IMR-90 (cell line): Measurements from ENCODE around the gene ASRGL1. TPM values are rescaled to one million over a fixed set of nuclear protein-coding genes. Genes with fewer than 3 reads are reported as not detected.
A peak's percentile ranks its signal among the peaks of the same experiment; 100 is the strongest.

Source experiments
- ATAC-seq: fragments of 200-7000 bp; cut with Tn5 transposase; 2 replicates; pipeline ENCODE4 v1.9.1; 2020; ENCODE audit warnings: low read depth, mild to moderate bottlenecking, moderate library complexity
- BruUV-seq: library from RNA; stranded (reverse); fragments of 400-500 nt; replicated peaks from 2 replicates; lab custom pipeline; 2021; lab: Mats Ljungman, UMichigan
- CTCF ChIA-PET: fragments of 300-600 bp; formaldehyde crosslinking; extraction: SDS; loops from one replicate; lab custom pipeline; 2021; ENCODE audit warnings: antibody characterized with exemption; lab: Yijun Ruan, JAX
- POLR2A ChIA-PET: fragments of 300-600 bp; sonication (Branson Sonifier 250); formaldehyde crosslinking; loops from one replicate; lab custom pipeline; 2022; ENCODE audit warnings: antibody characterized with exemption; ENCODE audit not compliant: unreplicated experiment; lab: Charles Lee
- DNase-seq: peaks from one replicate; pipeline ENCODE4 v3.0.0; 2013
- H2AFZ ChIP-seq: replicated peaks from 2 replicates; pipeline ENCODE3; 2013; ENCODE audit warnings: low read length, mild to moderate bottlenecking; ENCODE audit not compliant: poor library complexity
- H2AK5ac ChIP-seq: 2 replicates; pipeline ENCODE4 v1.6.1; 2013; ENCODE audit warnings: low read depth, low read length, inconsistent platforms
- H2AK9ac ChIP-seq: replicated peaks from 2 replicates; pipeline ENCODE3; 2013; ENCODE audit warnings: mild to moderate bottlenecking, low read depth, low read length, moderate library complexity; ENCODE audit not compliant: poor library complexity
- H2BK120ac ChIP-seq: 2 replicates; pipeline ENCODE4 v1.6.1; 2013; ENCODE audit warnings: low read depth, low read length, inconsistent platforms
- H2BK15ac ChIP-seq: 3 replicates; pipeline ENCODE4 v1.6.1; 2013; ENCODE audit warnings: low read depth, low read length, inconsistent platforms
- H2BK20ac ChIP-seq: 2 replicates; pipeline ENCODE4 v1.6.1; 2013; ENCODE audit warnings: low read depth, mild to moderate bottlenecking, inconsistent platforms, low read length, moderate library complexity
- H2BK5ac ChIP-seq: 2 replicates; pipeline ENCODE4 v1.6.1; 2013; ENCODE audit warnings: mild to moderate bottlenecking, low read depth, low read length, inconsistent platforms; ENCODE audit not compliant: poor library complexity, severe bottlenecking
- H3K14ac ChIP-seq: replicated peaks from 2 replicates; pipeline ENCODE4 v1.6.1; 2013; ENCODE audit warnings: low read depth, low read length, inconsistent platforms
- H3K18ac ChIP-seq: 2 replicates; pipeline ENCODE4 v1.6.1; 2013; ENCODE audit warnings: low read depth, low read length, control low read depth
- H3K23ac ChIP-seq: 2 replicates; pipeline ENCODE4 v1.6.1; 2013; ENCODE audit warnings: low read depth, low read length, inconsistent platforms
- H3K27ac ChIP-seq: 2 replicates; pipeline ENCODE4 v1.5.1; 2013; ENCODE audit warnings: mild to moderate bottlenecking, control low read depth, low read length; ENCODE audit not compliant: insufficient read depth
- H3K27me3 ChIP-seq: 2 replicates; pipeline ENCODE4 v1.6.1; 2013; ENCODE audit warnings: low read length; ENCODE audit not compliant: control insufficient read depth, insufficient read depth
- H3K36me3 ChIP-seq: 2 replicates; pipeline ENCODE4 v1.6.1; 2013; ENCODE audit warnings: low read length, mixed read lengths; ENCODE audit not compliant: control insufficient read depth, insufficient read depth
- H3K4ac ChIP-seq: 2 replicates; pipeline ENCODE4 v1.6.1; 2013; ENCODE audit warnings: low read depth, low read length, inconsistent platforms
- H3K4me1 ChIP-seq: 2 replicates; pipeline ENCODE4 v1.6.1; 2013; ENCODE audit warnings: low read length, mixed read lengths; ENCODE audit not compliant: control insufficient read depth, insufficient read depth
- H3K4me2 ChIP-seq: 2 replicates; pipeline ENCODE4 v1.6.1; 2013; ENCODE audit warnings: low read depth, mild to moderate bottlenecking, control low read depth, low read length, moderate library complexity
- H3K4me3 ChIP-seq: 2 replicates; pipeline ENCODE4 v1.5.1; 2013; ENCODE audit warnings: low read depth, mild to moderate bottlenecking, control low read depth, low read length, moderate library complexity; ENCODE audit not compliant: insufficient read depth
- H3K56ac ChIP-seq: 2 replicates; pipeline ENCODE4 v1.6.1; 2013; ENCODE audit warnings: low read length, inconsistent platforms; ENCODE audit not compliant: insufficient read depth; ENCODE audit errors: extremely low read depth
- H3K79me1 ChIP-seq, 2 experiments: 2 replicates each; pipeline ENCODE4 v1.6.1; 2013; ENCODE audit warnings: low read length in 2 of 2, inconsistent platforms in 1 of 2, low read depth in 1 of 2
- H3K9ac ChIP-seq: 2 replicates; pipeline ENCODE4 v1.6.1; 2013; ENCODE audit warnings: low read depth, low read length, control low read depth
- H3K9me1 ChIP-seq: 2 replicates; pipeline ENCODE4 v1.6.1; 2013; ENCODE audit warnings: low read length, inconsistent platforms; ENCODE audit not compliant: insufficient read depth
- H3K9me3 ChIP-seq: 2 replicates; pipeline ENCODE4 v1.6.1; 2013; ENCODE audit warnings: low read length; ENCODE audit not compliant: control insufficient read depth, insufficient read depth
- H4K20me1 ChIP-seq: 2 replicates; pipeline ENCODE4 v1.6.1; 2013; ENCODE audit warnings: low read length, inconsistent platforms; ENCODE audit not compliant: insufficient read depth
- H4K5ac ChIP-seq: 2 replicates; pipeline ENCODE4 v1.6.1; 2013; ENCODE audit warnings: mild to moderate bottlenecking, low read depth, low read length, control low read depth
- H4K8ac ChIP-seq, 2 experiments: 2 replicates each; pipeline ENCODE4 v1.6.1; 2013; ENCODE audit warnings: low read depth in 2 of 2, low read length in 2 of 2, control low read depth in 1 of 2, inconsistent platforms in 1 of 2
- H4K91ac ChIP-seq: 2 replicates; pipeline ENCODE4 v1.6.1; 2013; ENCODE audit warnings: low read depth, low read length, inconsistent platforms; ENCODE audit not compliant: insufficient read depth
- CHD1 ChIP-seq: IDR thresholded peaks from 2 replicates; pipeline ENCODE4 v1.6.1; 2012; ENCODE audit warnings: low read depth, low read length, improper control_type of control experiment
- CTCF ChIP-seq: conservative IDR thresholded peaks from 2 replicates; pipeline ENCODE4 v1.5.1; 2012; ENCODE audit warnings: mild to moderate bottlenecking, low read depth, low read length, improper control_type of control experiment
- MAFK ChIP-seq: IDR thresholded peaks from 2 replicates; pipeline ENCODE4 v1.6.1; 2012; ENCODE audit warnings: low read depth, low read length, improper control_type of control experiment
- NFE2L2 ChIP-seq: fragments of 150-350 bp; IDR thresholded peaks from 2 replicates; pipeline ENCODE4 v1.6.1; 2016; ENCODE audit warnings: low read depth, mild to moderate bottlenecking, low read length
- POLR2A ChIP-seq: IDR thresholded peaks from 2 replicates; pipeline ENCODE4 v1.6.1; 2012; ENCODE audit warnings: mild to moderate bottlenecking, low read depth, low read length
- RAD21 ChIP-seq: IDR thresholded peaks from 2 replicates; pipeline ENCODE4 v1.6.1; 2012; ENCODE audit warnings: low read length, improper control_type of control experiment
- RCOR1 ChIP-seq: IDR thresholded peaks from 2 replicates; pipeline ENCODE4 v1.6.1; 2012; ENCODE audit warnings: mild to moderate bottlenecking, low read length, improper control_type of control experiment; ENCODE audit not compliant: insufficient replicate concordance
- SMC3 ChIP-seq: fragments of 150-350 bp; IDR thresholded peaks from 2 replicates; pipeline ENCODE4 v1.6.1; 2016; ENCODE audit warnings: low read depth, mild to moderate bottlenecking, antibody characterized with exemption, low read length, moderate library complexity
- WGBS, 2 experiments: methylation state at CpG; one replicate each; pipeline versions ENCODE4 v1.1.5 to v1.1.7; 2013; ENCODE audit warnings: missing lambda C conversion rate in 2 of 2; ENCODE audit not compliant: insufficient read length in 1 of 2; ENCODE audit errors: extremely low coverage in 2 of 2; 5-methylcytosine and 5-hydroxymethylcytosine counted together
- dilution Hi-C: fragments of 300-500 bp; cut with HindIII; formaldehyde crosslinking; loops from one replicate; pipeline ENCODE4 v1.14.3; 2018; ENCODE audit warnings: low sequenced_read_pairs; ENCODE audit not compliant: unreplicated experiment
- in situ Hi-C: fragments of 300-500 bp; cut with MboI; formaldehyde crosslinking; loops from 3 replicates; pipeline ENCODE4 v1.14.3; 2019; ENCODE audit warnings: low sequenced_read_pairs, inconsistent platforms, mixed read lengths
- intact Hi-C: fragments of 100-400 bp; cut with micrococcal nuclease; formaldehyde crosslinking; loops from 2 replicates; pipeline ENCODE4 v1.10.0; 2022
- polyA plus RNA-seq, 3 experiments: library from polyadenylated mRNA; depleted of rRNA; stranded (reverse); fragments of >200 nt; gene quantifications; 2 replicates each; pipeline ENCODE4 v1.2.3, GENCODE V29; 2012; ENCODE audit warnings: low replicate concordance in 1 of 3
- total RNA-seq: library from RNA; depleted of rRNA; stranded (reverse); fragments of >200 nt; gene quantifications from 2 replicates; pipeline ENCODE4 v1.2.3, GENCODE V29; 2012

ASRGL1 gene
- total and polyA plus RNA-seq, 2 of the 4 experiments (the other 2 are of a cell fraction): 0.72 TPM; not detected in 1

GRCh38 chr11:62391642-62392425, 54.6 kb downstream of the ASRGL1 start:
- Histone ChIP-seq H3K9me3 (no peaks in the 10 kb centered on the region), H4K8ac (no peak overlapping the region), H3K56ac (no peak overlapping the region), H3K14ac (no peak overlapping the region), H3K27me3 (peaks cover 13% of the 10 kb centered on the region), H3K79me1 (no peaks in the 10 kb centered on the region; a peak in 1 of 4 replicates), H2AK5ac (no peak overlapping the region), H3K4me2 (no peak overlapping the region), H3K9me1 (no peaks in the 10 kb centered on the region), H3K4ac (no peak overlapping the region), H3K23ac (no peak overlapping the region), H3K4me3 (no peak overlapping the region), H2BK120ac (no peak overlapping the region), H3K27ac (no peak overlapping the region), H2BK15ac (no peak overlapping the region), H3K4me1 (peaks cover 10% of the 10 kb centered on the region; the same call in 1 of the 2 replicates), H3K36me3 (no peaks in the 10 kb centered on the region), H3K9ac (no peak overlapping the region), H2BK20ac (no peak overlapping the region), H4K91ac (no peak overlapping the region), H4K20me1 (no peaks in the 10 kb centered on the region), H3K18ac (no peak overlapping the region), H2AFZ (no peak overlapping the region), H4K5ac (no peak overlapping the region), H2AK9ac (no peak overlapping the region), H2BK5ac (no peak overlapping the region)
- intact Hi-C loops (no loop called here), in situ Hi-C loops (loop anchor here (10.0 to 25.0 kb wide), 2 partner anchors 303 to 470 kb away; no protein-coding TSS in a partner anchor), dilution Hi-C loops (no loop called here)
- CTCF ChIA-PET: interaction anchor here (0.6 to 1.3 kb wide), 2 partner anchors 15 to 168 kb away, joined by 3 to 4 read pairs; no protein-coding TSS in a partner anchor
- TF ChIP-seq NFE2L2 (no peak), CHD1 (no peak), POLR2A (no peak), RCOR1 (no peak), SMC3 (no peak), CTCF (0 out of 2 replicates have a peak, but pooled peaks have one; percentile 3), RAD21 (no peak), MAFK (no peak)
- no peak for DNase-seq
- 80% methylated on average over 6 of the region's 16 CpGs; no CpG with 5 or more reads in 1 of the 2 experiments for WGBS, 2 experiments
- ATAC-seq: no peak
- no TSS peak for BruUV-seq
- POLR2A ChIA-PET: no interaction called here
